GM04504 (cell line): Measurements from ENCODE around the gene NKAIN2.

ENCODE experiments used
- DNase-seq: peaks from one replicate; pipeline ENCODE4 v3.0.0-alpha.2; 2012; ENCODE audit warnings: low read depth

The NKAIN2 gene

GRCh38 chr6:124033501-124033900 is 229.8 kb downstream of the NKAIN2 start:
- no peak for DNase-seq

GRCh38 chr6:124036384-124036783 is 232.7 kb downstream of the NKAIN2 start:
- no peak for DNase-seq

- no peak for DNase-seq
Measured at GRCh38 chr6:124040655-124041054, 237.0 kb downstream of the NKAIN2 start.

DNA sequence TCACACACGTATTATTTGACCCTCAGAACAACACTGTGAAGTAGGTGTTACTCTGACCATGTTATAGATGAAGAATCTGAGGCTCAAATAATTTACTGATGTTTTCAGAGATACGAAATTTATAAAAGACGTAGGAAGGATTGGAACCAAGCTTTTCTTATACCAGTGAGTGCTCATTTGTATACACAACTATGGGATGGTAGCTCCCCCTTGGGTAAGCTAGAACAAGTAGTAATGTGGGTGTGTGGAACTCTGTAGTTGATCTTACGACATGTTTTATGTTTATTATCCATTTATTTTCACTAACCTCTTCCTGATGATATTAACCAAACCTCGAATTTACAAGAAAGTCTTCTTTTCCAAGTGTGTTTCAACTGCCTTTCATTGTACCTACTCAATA is 248.5 kb downstream of the NKAIN2 start:
- DNase-seq = no peak

GRCh38 chr6:124053315-124053714 is 249.7 kb downstream of the NKAIN2 start:
- no peak for DNase-seq

- DNase-seq = no peak
Measured at GRCh38 chr6:124054034-124054433, 250.4 kb downstream of the NKAIN2 start.

GRCh38 chr6:124055395-124055794 is 251.7 kb downstream of the NKAIN2 start:
- no peak for DNase-seq

DNA sequence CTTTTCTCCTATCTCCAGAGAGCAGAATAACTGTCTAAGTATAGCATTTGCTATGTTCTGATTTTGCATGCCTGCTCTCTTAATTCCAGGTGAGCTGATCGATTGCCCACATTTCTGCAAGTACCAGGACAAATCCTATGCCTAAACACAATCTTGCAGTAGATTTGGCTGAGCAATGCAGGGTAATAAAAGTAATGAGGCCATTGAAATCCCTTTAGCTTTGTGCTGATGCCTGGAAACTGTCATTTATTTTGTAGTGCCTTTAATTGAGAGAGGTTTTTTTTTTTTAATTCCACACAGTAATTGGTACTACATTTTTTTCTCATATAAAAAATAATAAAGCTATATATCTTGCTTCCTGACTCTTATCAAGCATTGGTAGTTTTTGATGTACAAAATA is 252.3 kb downstream of the NKAIN2 start:
- DNase-seq = no peak

GRCh38 chr6:124056407-124057334 is 253.0 kb downstream of the NKAIN2 start:
- DNase-seq = no peak

DNA sequence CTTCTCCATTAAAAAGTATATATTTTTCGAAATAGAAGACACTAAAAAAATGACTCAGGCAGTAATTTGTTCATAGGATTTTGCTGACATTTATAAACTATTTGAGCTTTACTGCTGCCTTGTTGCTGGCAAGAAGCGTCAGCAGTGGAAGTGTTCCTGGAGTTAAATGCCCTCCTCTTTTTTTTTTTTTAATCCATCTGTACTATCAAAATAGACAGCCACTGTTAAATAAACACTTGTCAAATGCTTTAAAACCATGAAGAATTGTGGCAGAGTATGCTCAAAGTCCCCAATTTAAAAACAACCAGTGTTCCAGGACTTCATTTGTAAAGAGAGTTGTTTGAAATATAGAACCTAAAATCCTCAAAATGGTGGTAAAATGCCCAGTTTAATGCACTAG is 253.8 kb downstream of the NKAIN2 start:
- DNase-seq = no peak

DNA sequence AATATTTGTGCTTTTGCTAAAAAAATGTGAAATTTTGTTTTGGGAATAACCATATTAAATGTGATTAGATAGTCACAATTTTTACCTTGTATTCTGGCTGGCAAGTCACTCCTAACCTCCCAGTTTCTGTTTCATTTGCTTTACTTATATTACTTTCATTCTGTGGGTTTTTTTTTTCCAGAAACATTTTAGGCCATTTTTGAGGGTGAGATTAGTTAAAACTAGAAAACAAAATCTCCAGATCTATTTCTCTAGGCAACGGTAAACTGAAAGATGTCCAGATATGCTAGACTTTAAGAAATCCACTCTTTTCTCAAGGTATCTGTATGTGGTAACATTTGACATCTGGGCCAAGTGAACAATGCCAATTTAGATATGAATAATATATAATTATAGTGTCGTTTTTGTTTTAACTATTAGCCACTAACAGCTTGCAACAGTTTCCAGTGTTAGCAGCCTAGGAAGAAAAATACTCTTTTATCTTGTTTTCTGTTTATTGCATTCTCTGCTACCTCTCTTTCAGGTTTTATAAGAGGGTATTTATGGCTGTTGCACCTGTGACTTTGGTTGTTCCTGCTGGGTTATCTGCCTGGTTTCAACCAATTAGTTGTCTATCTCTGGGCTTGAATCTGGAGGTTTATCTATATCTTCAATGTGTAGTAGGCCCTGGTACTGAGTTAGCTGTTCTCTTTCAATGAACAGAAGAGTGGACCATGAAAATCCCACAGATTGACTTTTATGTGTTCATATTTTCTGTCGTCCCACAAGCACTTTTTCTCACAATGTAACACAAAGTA is 260.9 kb downstream of the NKAIN2 start:
- no peak for DNase-seq

GRCh38 chr6:124066269-124066668 is 262.6 kb downstream of the NKAIN2 start:
- DNase-seq = no peak

DNA sequence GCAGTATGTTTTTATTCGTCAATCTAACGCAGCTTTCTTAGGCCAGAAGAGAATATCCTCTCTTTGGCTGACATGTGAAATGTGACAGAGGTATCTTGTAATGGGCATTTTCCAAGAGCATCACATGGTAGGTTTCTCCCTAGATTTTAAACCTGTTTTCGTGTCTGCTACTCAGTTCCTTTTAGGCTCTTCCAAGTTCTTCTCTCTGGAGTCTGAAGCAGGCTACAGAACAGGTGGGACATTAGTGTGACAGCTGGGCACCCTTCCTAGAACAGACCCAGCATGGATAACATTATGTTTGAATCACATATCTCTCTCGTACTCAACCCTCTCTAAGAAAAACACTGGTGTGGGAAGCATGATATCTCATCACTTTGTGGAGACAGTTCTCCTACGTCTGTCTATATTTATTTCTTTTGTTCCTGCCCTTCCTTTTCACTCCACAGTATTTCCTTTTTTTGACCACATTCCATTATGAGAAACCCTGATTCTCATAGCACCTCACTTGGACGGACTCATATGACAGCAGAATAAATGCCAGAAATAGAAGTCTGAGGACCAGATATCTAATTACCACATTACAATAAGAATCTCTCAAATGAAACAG is 263.4 kb downstream of the NKAIN2 start:
- DNase-seq = no peak

GRCh38 chr6:124069230-124069950 is 265.7 kb downstream of the NKAIN2 start:
- DNase-seq = no peak

GRCh38 chr6:124073021-124073420 is 269.4 kb downstream of the NKAIN2 start:
- no peak for DNase-seq

- DNase-seq = no peak
Measured at GRCh38 chr6:124073820-124074587, 270.3 kb downstream of the NKAIN2 start.

DNA sequence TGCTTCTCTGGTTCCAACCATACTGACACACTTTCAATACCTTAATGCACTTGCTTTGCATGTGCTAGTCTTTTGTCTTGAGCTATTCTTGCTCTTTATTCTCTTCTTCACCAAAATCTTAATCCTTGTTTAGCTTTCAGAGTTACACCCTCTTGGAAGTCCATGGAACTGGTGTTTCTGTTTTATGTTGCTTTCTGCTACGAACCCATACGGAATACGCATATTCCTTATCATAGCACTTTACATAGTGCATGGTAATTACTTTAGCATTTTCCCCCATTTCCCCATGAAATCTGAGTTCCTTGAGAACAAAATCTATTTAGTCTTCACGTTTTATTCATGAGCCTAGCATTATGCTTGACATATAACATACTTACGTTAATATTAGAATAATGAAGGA is 270.9 kb downstream of the NKAIN2 start:
- no peak for DNase-seq

- DNase-seq = no peak
Measured at GRCh38 chr6:124076336-124077048, 272.8 kb downstream of the NKAIN2 start.

- DNase-seq = no peak
Measured at GRCh38 chr6:124078169-124078568, 274.5 kb downstream of the NKAIN2 start.

DNA sequence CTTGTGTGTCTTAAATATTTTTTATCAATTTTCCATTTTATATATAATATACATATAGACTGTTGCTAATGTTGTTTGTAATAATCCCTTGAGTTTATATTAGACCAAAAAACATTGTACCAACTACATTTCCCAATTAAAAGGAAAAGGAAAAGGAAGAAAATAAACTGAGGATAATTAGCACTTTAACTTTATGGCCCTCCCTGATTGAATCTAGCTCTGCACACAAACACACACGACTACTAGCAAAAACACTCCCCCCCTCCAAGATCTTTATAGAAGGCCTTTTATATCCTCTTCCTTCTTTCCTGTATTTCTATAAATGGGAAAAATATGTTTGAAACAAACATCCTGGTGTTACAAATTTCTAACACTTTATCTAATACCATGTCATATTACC is 276.8 kb downstream of the NKAIN2 start:
- DNase-seq = no peak

DNA sequence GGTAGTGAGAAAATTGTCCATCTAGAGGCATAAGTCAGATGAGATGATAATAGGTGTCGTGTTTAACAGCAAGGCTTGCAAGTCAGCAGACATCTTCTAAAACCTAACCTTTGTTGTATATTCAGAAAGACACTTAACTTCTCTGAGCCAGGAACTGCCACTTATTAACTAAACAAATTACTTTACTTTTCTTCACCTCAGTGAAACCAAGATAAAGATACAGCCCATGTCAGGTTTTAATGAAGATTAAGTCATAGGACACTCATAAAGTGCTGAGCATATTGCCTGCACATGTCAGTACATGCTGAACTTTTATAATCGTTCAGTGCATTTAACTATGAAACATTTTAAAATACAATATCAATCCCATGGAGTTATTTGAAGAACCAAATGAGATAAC is 286.8 kb downstream of the NKAIN2 start:
- DNase-seq = no peak
